Body of pancreas (tissue), 4 donors: ENCODE measurements around the gene SMARCB1.

Source experiments
- CTCF ChIP-seq, 7 experiments: fragments of 450-650 bp in 4 of 7; fragments of 200-600 bp in 3 of 7; sonication (generic) in 3 of 7; IDR thresholded peaks; one replicate each; pipeline ENCODE4 v1.5.1; 2016 to 2019; ENCODE audit warnings: antibody characterized with exemption in 7 of 7
- POLR2A ChIP-seq, 3 donors: fragments of 450-650 bp; IDR thresholded peaks; one replicate each; pipeline ENCODE4 v1.6.1; 2016; ENCODE audit warnings: antibody characterized with exemption in 3 of 3, mild to moderate bottlenecking in 2 of 3

GRCh38 chr22:23846081-23846469 is 59.3 kb downstream of the SMARCB1 start:
- TF ChIP-seq CTCF (IDR thresholded peaks at IDR 0.05) (no peak), POLR2A (IDR thresholded peaks at IDR 0.05) (no peak)
